Brain microvascular endothelial cell (primary cell): ENCODE data around the gene SRPK1.

ENCODE experiments used
- DNase-seq: peaks from one replicate; pipeline ENCODE4 v3.0.0-alpha.2; 2020
- H3K27ac ChIP-seq: fragments of 250-450 bp; sonication (Bioruptor Pico); 2 replicates; pipeline ENCODE4 v1.5.1; 2020; ENCODE audit warnings: mild to moderate bottlenecking, moderate library complexity
- H3K27me3 ChIP-seq: fragments of 250-450 bp; sonication (Bioruptor Pico); replicated peaks from 2 replicates; pipeline ENCODE4 v1.5.1; 2020; ENCODE audit warnings: mild to moderate bottlenecking
- H3K36me3 ChIP-seq: fragments of 250-450 bp; sonication (Bioruptor Pico); replicated peaks from 2 replicates; pipeline ENCODE4 v1.5.1; 2020; ENCODE audit warnings: mild to moderate bottlenecking
- H3K4me3 ChIP-seq: 2 replicates; pipeline ENCODE4 v1.5.1; 2011; ENCODE audit warnings: low read depth, mild to moderate bottlenecking, control low read depth, low read length, moderate library complexity
- CTCF ChIP-seq: IDR thresholded peaks from 2 replicates; pipeline ENCODE4 v1.5.1; 2011; ENCODE audit warnings: low read depth, mild to moderate bottlenecking, moderate library complexity, low read length, control low read depth, inconsistent platforms; ENCODE audit errors: missing control alignments
- in situ Hi-C: cut with HindIII; loops from 2 replicates; pipeline ENCODE4 v1.10.0; 2017; ENCODE audit warnings: low sequenced_read_pairs, low pct_ligation_motif_present

The SRPK1 gene

GRCh38 chr6:35920793-35921732 is at the start of gene SRPK1:
Gene SRPK1, minus strand, starts transcription at chr6:35921098. Its CDS starts 42 bp downstream, at chr6:35921056.
- Histone ChIP-seq H3K27ac (peak within 1 kb of the TSS; percentile 43), H3K27me3 (no peaks in the 10 kb centered on the region), H3K36me3 (peaks cover 2% of the 10 kb centered on the region), H3K4me3 (peak within 1 kb of the TSS; percentile 75)
- peak; percentile 69 for DNase-seq
- in situ Hi-C loops = no loop called here
- no peak for TF ChIP-seq CTCF

- DNase-seq = peak; percentile 63
- Histone ChIP-seq H3K4me3 (no peak overlapping the region), H3K27me3 (no peaks in the 10 kb centered on the region), H3K27ac (no peak overlapping the region), H3K36me3 (no peaks in the 10 kb centered on the region)
- in situ Hi-C loops = no loop called here
- no peak for TF ChIP-seq CTCF
Observed at GRCh38 chr6:35970181-35970580, 49.3 kb upstream of the SRPK1 start.

GRCh38 chr6:35969646-35970045 is 48.7 kb upstream of the SRPK1 start:
- no peak overlapping the region for H3K4me3 ChIP-seq
- H3K36me3 ChIP-seq = no peaks in the 10 kb centered on the region
- in situ Hi-C loops = no loop called here
- no peak for DNase-seq
- H3K27me3 ChIP-seq = no peaks in the 10 kb centered on the region
- TF ChIP-seq CTCF = no peak
- no peak overlapping the region for H3K27ac ChIP-seq

- TF ChIP-seq CTCF = no peak
- in situ Hi-C loops = no loop called here
Observed at GRCh38 chr6:35968821-35969220, 47.9 kb upstream of the SRPK1 start.

GRCh38 chr6:35967076-35967774 is 46.3 kb upstream of the SRPK1 start:
- no peak overlapping the region for H3K4me3 ChIP-seq
- DNase-seq = no peak
- H3K27ac ChIP-seq = no peak overlapping the region
- no peak for TF ChIP-seq CTCF
- no peaks in the 10 kb centered on the region for H3K27me3 ChIP-seq
- no peaks in the 10 kb centered on the region for H3K36me3 ChIP-seq
- in situ Hi-C loops = no loop called here

More at GRCh38 chr6:35968821-35969220, 47.9 kb upstream of the SRPK1 start:
- Histone ChIP-seq H3K36me3 (no peaks in the 10 kb centered on the region), H3K27ac (no peak overlapping the region), H3K4me3 (no peak overlapping the region), H3K27me3 (no peaks in the 10 kb centered on the region)
- no peak for DNase-seq
